ENCODE data around the gene SLX4IP.

DNA sequence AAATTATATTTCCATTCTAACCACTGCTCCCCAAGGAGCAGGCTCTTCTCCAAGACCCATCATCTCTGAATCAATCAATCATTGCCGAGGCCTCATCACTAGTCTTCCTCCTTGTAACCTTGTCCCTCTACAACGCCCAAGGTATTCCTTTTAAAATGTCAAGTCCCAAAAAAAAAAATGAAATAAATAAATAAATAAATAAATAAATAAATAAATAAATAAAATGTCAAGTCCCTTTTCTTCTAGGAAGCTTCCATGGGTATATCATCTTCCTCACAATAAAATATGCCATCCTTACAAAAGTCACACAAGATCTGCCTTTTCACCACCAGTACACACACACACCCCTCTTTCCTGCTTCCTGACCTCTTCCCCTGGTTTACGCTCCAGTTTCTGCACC lies 181.1 kb downstream of the SLX4IP start:
- no peak for TF ChIP-seq EZH2 (IDR thresholded peaks at IDR 0.05; ENCODE audit: low read length, unreplicated experiment)
- TF ChIP-seq, protein P1, sequence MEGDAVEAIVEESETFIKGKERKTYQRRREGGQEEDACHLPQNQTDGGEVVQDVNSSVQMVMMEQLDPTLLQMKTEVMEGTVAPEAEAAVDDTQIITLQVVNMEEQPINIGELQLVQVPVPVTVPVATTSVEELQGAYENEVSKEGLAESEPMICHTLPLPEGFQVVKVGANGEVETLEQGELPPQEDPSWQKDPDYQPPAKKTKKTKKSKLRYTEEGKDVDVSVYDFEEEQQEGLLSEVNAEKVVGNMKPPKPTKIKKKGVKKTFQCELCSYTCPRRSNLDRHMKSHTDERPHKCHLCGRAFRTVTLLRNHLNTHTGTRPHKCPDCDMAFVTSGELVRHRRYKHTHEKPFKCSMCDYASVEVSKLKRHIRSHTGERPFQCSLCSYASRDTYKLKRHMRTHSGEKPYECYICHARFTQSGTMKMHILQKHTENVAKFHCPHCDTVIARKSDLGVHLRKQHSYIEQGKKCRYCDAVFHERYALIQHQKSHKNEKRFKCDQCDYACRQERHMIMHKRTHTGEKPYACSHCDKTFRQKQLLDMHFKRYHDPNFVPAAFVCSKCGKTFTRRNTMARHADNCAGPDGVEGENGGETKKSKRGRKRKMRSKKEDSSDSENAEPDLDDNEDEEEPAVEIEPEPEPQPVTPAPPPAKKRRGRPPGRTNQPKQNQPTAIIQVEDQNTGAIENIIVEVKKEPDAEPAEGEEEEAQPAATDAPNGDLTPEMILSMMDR (conservative IDR thresholded peaks at IDR 0.05; ENCODE audit: low read depth, low read length): no peak

Measured in PC-3 (cell line).